ENCODE results near the gene ADAMTS12.

GRCh38 chr5:33766023-33766422, 125.8 kb downstream of the ADAMTS12 start:
- TF ChIP-seq CTCF (IDR thresholded peaks at IDR 0.05) = no peak
- TF ChIP-seq POLR2A (IDR thresholded peaks at IDR 0.05) = no peak

Data from body of pancreas (tissue), 4 donors.